Hepatocyte (in vitro differentiated cells): ENCODE data around the gene CDH22.

Experiments used
- EZH2 ChIP-seq: fragments of 200-600 bp; sonication (generic); IDR thresholded peaks from 2 replicates; pipeline ENCODE4 v1.6.1; 2016; ENCODE audit warnings: antibody characterized with exemption, mild to moderate bottlenecking, borderline replicate concordance
- EZH2phosphoT487 ChIP-seq: fragments of 200-600 bp; sonication (generic); IDR thresholded peaks from one replicate; pipeline ENCODE4 v1.6.1; 2018; ENCODE audit warnings: antibody characterized with exemption, mild to moderate bottlenecking, low read depth, moderate library complexity; ENCODE audit not compliant: unreplicated experiment, severe bottlenecking
- TF ChIP-seq, protein P1 (sequence below): fragments of 200-600 bp; sonication (generic); IDR thresholded peaks from 2 replicates; pipeline ENCODE4 v1.5.1; 2016; ENCODE audit warnings: antibody characterized with exemption, mild to moderate bottlenecking; ENCODE audit not compliant: poor library complexity

DNA sequence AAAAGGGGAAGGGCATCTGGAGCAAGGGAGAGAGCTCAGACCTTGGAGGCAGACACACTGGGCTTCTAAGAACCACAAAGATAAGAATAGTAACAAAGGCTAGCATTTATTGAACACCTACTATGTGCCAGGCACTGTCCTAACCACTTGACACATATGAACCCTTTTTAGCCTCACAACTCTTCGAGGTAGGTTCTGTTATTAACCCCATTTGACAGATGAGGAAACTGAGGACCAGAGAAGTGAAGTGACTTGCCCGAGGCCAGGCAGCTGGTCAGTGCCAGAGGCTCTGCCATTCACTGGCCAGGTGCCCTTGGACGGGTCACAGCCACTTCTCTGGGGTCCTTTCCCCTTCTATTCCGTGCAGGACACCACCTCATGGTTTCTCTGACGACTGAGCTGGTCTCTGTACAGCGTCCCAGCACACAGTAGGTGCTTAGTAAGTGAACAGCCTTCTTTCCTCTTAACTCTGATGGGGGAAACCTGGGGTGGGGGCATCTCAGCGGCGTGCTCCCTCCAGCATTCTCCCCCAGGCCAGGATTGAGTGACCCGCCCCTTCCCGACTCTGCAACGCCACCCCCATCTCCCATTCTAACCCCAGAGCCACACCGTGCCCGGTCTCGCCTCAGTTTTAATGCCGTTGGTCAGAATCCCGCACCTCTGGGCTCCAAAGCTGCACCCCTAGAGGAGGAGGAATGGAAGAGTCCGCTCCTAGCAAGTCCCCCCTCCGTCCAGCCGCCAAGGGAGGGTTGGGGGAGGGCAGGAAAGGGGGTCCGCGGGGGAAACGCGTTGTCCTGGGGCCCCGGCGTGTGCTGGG, 134.4 kb downstream of the CDH22 start:
- TF ChIP-seq, protein P1, sequence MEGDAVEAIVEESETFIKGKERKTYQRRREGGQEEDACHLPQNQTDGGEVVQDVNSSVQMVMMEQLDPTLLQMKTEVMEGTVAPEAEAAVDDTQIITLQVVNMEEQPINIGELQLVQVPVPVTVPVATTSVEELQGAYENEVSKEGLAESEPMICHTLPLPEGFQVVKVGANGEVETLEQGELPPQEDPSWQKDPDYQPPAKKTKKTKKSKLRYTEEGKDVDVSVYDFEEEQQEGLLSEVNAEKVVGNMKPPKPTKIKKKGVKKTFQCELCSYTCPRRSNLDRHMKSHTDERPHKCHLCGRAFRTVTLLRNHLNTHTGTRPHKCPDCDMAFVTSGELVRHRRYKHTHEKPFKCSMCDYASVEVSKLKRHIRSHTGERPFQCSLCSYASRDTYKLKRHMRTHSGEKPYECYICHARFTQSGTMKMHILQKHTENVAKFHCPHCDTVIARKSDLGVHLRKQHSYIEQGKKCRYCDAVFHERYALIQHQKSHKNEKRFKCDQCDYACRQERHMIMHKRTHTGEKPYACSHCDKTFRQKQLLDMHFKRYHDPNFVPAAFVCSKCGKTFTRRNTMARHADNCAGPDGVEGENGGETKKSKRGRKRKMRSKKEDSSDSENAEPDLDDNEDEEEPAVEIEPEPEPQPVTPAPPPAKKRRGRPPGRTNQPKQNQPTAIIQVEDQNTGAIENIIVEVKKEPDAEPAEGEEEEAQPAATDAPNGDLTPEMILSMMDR: no peak
- no peak for TF ChIP-seq EZH2
- TF ChIP-seq EZH2phosphoT487: no peak
